Stimulated activated naive CD8-positive, alpha-beta T cell treated with anti-CD3 and anti-CD28 coated beads, Interleukin-15, Interleukin-2, amounts not matched to agents 100 U/mL and 50 U/mL, for 24 hours (primary cell): ENCODE data around the gene ARL2BP.
"Not testable (repeated sequence)": the region's sequence is repeated elsewhere in the genome, so short reads cannot be mapped to it uniquely, and the experiment has no call there.

Source experiments
- ATAC-seq: fragments of 150-1000 bp; cut with Tn5 transposase; one replicate; pipeline ENCODE4 v1.10.0; 2021
- DNase-seq: peaks from one replicate; pipeline ENCODE4 v3.0.0; 2021

Gene ARL2BP

GRCh38 chr16:57244767-57245471, at the start of gene ARL2BP:
ARL2BP (plus strand) TSS chr16:57245259; CDS start chr16:57245368, 109 bp downstream.
- peak; percentile 99 for ATAC-seq
- DNase-seq = peak; percentile 98

GRCh38 chr16:57196286-57196685, 48.8 kb upstream of the ARL2BP start:
- ATAC-seq (no peak), DNase-seq (no peak)

- no peak for DNase-seq
- no peak for ATAC-seq
These were observed 48.3 kb upstream of the ARL2BP start for GRCh38 chr16:57196753-57197152.

- DNase-seq, ATAC-seq: not testable (repeated sequence)
These were observed 44.7 kb upstream of the ARL2BP start for GRCh38 chr16:57200321-57200720.

- DNase-seq, ATAC-seq: not testable (repeated sequence)
These were observed 44.1 kb upstream of the ARL2BP start for GRCh38 chr16:57200926-57201325.

- DNase-seq (no peak), ATAC-seq (no peak)
These were observed 42.8 kb upstream of the ARL2BP start for GRCh38 chr16:57202095-57202886.

GRCh38 chr16:57203451-57203850, 41.6 kb upstream of the ARL2BP start:
- ATAC-seq = no peak
- no peak for DNase-seq

- DNase-seq = no peak
- no peak for ATAC-seq
These were observed 40.4 kb upstream of the ARL2BP start for GRCh38 chr16:57204675-57205074.

GRCh38 chr16:57208926-57209325, 36.1 kb upstream of the ARL2BP start:
- no peak for DNase-seq
- ATAC-seq = no peak

- ATAC-seq = no peak
- DNase-seq = no peak
These were observed 35.3 kb upstream of the ARL2BP start for GRCh38 chr16:57209780-57210179.

- DNase-seq (no peak), ATAC-seq (no peak)
These were observed 31.6 kb upstream of the ARL2BP start for GRCh38 chr16:57213462-57213861.

GRCh38 chr16:57216968-57217367, 28.1 kb upstream of the ARL2BP start:
- DNase-seq (no peak), ATAC-seq (no peak)

- DNase-seq (no peak), ATAC-seq (no peak)
These were observed 22.0 kb upstream of the ARL2BP start for GRCh38 chr16:57223057-57223456.

GRCh38 chr16:57224651-57225335, 20.3 kb upstream of the ARL2BP start:
- DNase-seq = no peak
- no peak for ATAC-seq

- DNase-seq (no peak), ATAC-seq (no peak)
These were observed 19.1 kb upstream of the ARL2BP start for GRCh38 chr16:57225978-57226377.

- ATAC-seq (no peak), DNase-seq (no peak)
These were observed 18.1 kb upstream of the ARL2BP start for GRCh38 chr16:57226701-57227621.

GRCh38 chr16:57229079-57229478, 16.0 kb upstream of the ARL2BP start:
- DNase-seq = no peak
- no peak for ATAC-seq

GRCh38 chr16:57231821-57232350, 13.2 kb upstream of the ARL2BP start:
- DNase-seq (no peak), ATAC-seq (no peak)

- DNase-seq = no peak
- ATAC-seq = no peak
These were observed 10.9 kb upstream of the ARL2BP start for GRCh38 chr16:57233944-57234706.

- DNase-seq (no peak), ATAC-seq (no peak)
These were observed 10.4 kb upstream of the ARL2BP start for GRCh38 chr16:57234707-57235092.
